ENCODE results near the gene CREB3L2.
"Not testable (repeated sequence)": the region's sequence is repeated elsewhere in the genome, so short reads cannot be mapped to it uniquely, and the experiment has no call there.

Gene CREB3L2

GRCh38 chr7:137847568-137848050 lies 154.3 kb downstream of the CREB3L2 start:
- H3K4me3 ChIP-seq (ENCODE audit: low read depth, low read length): peak overlapping the region; percentile 71
- H3K27me3 ChIP-seq (ENCODE audit: control insufficient read depth, insufficient read depth, low read length): peaks cover 44% of the 10 kb centered on the region
- no peaks in the 10 kb centered on the region for H3K36me3 ChIP-seq (ENCODE audit: control insufficient read depth, insufficient read depth, low read length)
- H3K4me1 ChIP-seq (ENCODE audit: control insufficient read depth, insufficient read depth, low read length): peaks cover 12% of the 10 kb centered on the region
- H3K9ac ChIP-seq (ENCODE audit: low read depth, low read length): no peak overlapping the region
- no peaks in the 10 kb centered on the region for H3K9me3 ChIP-seq (ENCODE audit: control insufficient read depth, insufficient read depth, low read length)

- H3K27me3 ChIP-seq (ENCODE audit: control insufficient read depth, insufficient read depth, low read length): peaks cover 44% of the 10 kb centered on the region
- H3K4me1 ChIP-seq (ENCODE audit: control insufficient read depth, insufficient read depth, low read length): peaks cover 12% of the 10 kb centered on the region
- no peaks in the 10 kb centered on the region for H3K9me3 ChIP-seq (ENCODE audit: control insufficient read depth, insufficient read depth, low read length)
- H3K9ac ChIP-seq (ENCODE audit: low read depth, low read length): no peak within 1 kb of the TSS
- H3K4me3 ChIP-seq (ENCODE audit: low read depth, low read length): peak within 1 kb of the TSS; percentile 71
- no peaks in the 10 kb centered on the region for H3K36me3 ChIP-seq (ENCODE audit: control insufficient read depth, insufficient read depth, low read length)
Observed at GRCh38 chr7:137846827-137847567, 154.9 kb downstream of the CREB3L2 start, which contains the start of gene DGKI. DGKI (minus strand) TSS chr7:137846974.

GRCh38 chr7:137846549-137846826 lies 155.4 kb downstream of the CREB3L2 start:
- peaks cover 44% of the 10 kb centered on the region for H3K27me3 ChIP-seq (ENCODE audit: control insufficient read depth, insufficient read depth, low read length)
- H3K9me3 ChIP-seq (ENCODE audit: control insufficient read depth, insufficient read depth, low read length): no peaks in the 10 kb centered on the region
- no peak overlapping the region for H3K9ac ChIP-seq (ENCODE audit: low read depth, low read length)
- no peaks in the 10 kb centered on the region for H3K36me3 ChIP-seq (ENCODE audit: control insufficient read depth, insufficient read depth, low read length)
- peak overlapping the region; percentile 35 for H3K4me3 ChIP-seq (ENCODE audit: low read depth, low read length)
- peaks cover 12% of the 10 kb centered on the region for H3K4me1 ChIP-seq (ENCODE audit: control insufficient read depth, insufficient read depth, low read length)

DNA sequence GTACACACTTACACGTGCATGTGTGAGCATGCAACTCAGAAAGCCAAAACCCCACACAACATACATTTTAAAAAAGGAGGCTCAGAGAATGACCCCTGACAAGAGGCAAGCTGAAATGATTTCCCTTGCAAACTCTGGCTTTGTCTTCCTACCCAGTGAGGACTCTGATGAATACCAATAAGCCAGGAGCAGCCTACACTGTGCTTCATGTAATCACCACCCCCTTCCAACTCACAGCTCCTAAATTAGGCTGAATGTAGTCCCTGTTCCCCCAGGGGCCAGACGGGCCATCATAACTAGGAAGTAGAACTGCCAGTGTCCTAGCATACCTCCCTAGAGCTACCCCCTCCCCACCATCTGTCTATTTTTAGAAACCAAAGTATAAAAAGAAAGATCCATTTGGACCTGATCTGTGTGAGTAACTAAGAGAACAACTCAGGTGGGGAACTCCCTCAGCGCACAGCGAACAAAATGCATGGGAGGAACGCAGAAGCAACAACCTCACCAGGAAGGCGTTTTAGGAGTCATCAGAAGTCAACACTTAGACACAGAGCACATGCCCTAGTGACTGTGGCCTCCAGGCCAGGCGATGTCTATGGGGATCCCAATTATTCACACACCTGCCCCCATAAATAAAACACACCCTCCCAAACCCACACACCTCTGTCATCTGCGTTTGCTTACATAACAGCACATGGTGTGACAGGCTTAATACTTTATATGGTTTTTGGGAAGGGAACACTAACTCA lies 157.0 kb downstream of the CREB3L2 start:
- H3K4me1 ChIP-seq (ENCODE audit: control insufficient read depth, insufficient read depth, low read length): peaks cover 23% of the 10 kb centered on the region
- no peak overlapping the region for H3K9ac ChIP-seq (ENCODE audit: low read depth, low read length)
- H3K4me3 ChIP-seq (ENCODE audit: low read depth, low read length): no peak overlapping the region
- H3K9me3 ChIP-seq (ENCODE audit: control insufficient read depth, insufficient read depth, low read length): no peaks in the 10 kb centered on the region
- H3K27me3 ChIP-seq (ENCODE audit: control insufficient read depth, insufficient read depth, low read length): peaks cover 41% of the 10 kb centered on the region
- H3K36me3 ChIP-seq (ENCODE audit: control insufficient read depth, insufficient read depth, low read length): no peaks in the 10 kb centered on the region

DNA sequence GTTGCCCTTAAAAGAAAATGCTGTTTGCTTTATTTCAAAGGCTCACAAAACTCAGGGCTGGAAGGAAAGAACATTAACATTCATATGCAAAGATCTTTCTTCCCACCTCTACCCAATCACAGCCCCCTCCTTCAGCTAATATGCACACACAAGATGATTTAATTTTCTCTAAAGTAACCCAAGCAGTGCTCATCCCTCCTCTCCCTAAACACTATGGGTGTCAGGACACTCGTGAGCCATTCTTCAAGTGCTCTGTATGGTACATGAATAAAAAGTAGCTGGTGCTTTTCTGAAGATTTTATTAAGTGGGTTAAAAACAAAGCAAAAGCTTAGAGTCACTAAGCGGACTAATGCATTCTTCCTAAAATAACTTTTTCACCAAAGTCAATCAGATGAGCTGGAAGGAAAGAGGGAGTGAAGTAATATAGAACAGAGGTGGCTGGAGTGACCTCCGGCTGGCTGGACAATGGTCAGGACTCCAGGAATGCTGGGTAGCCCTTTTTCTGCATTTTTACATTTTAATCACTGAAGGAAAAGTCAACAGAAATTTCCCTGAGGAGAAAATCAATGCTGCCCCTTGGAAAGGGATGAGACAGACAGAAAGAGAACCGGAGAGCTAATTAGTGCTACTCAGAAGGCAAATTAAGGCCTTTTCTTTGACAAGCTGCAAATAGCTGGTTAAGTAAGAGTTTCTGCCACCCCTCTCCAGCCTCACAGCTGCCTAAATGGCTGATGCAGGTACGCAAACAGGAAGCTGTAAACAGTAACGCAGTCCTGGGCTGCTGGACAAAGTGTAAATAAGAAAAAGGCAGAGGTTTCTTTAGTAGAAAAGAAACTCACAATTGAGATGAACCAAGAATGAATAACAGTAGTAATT lies 161.7 kb downstream of the CREB3L2 start:
- Histone ChIP-seq H3K9ac (ENCODE audit: low read depth, low read length) (no peak overlapping the region), H3K4me3 (ENCODE audit: low read depth, low read length) (peak overlapping the region; percentile 21), H3K9me3 (ENCODE audit: control insufficient read depth, insufficient read depth, low read length) (no peaks in the 10 kb centered on the region), H3K27me3 (ENCODE audit: control insufficient read depth, insufficient read depth, low read length) (peaks cover 6% of the 10 kb centered on the region), H3K4me1 (ENCODE audit: control insufficient read depth, insufficient read depth, low read length) (peaks cover 34% of the 10 kb centered on the region), H3K36me3 (ENCODE audit: control insufficient read depth, insufficient read depth, low read length) (no peaks in the 10 kb centered on the region)

DNA sequence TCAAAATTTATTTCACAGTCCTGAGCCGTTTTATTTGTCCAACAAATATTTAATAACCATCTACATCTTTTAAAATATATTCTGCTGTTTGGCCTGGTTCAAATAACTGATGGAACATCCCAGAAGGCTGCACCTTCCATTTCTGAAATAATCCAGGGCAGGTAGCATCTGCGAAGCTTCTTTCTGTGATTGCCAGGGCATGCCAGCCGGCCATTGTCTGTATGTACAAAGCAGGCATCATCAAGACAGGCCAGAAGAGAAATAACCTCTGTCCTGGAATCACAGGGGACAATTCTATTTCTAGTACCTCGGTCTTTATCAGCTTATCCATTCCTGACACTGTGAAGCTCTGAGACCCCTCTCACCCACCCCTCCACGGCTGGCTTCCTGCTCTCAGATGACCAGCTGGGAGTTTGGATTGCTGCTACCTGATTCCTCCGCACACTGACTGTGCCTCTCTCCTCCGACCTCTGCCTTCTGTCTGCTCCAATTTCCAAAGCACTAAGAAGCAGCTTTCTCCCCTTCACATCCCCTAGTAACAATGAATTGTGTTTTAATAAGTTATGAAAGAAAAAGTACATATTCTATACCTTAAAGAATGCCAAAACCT lies 163.1 kb downstream of the CREB3L2 start:
- Histone ChIP-seq H3K36me3 (ENCODE audit: control insufficient read depth, insufficient read depth, low read length) (no peaks in the 10 kb centered on the region), H3K9ac (ENCODE audit: low read depth, low read length) (no peak overlapping the region), H3K9me3 (ENCODE audit: control insufficient read depth, insufficient read depth, low read length) (no peaks in the 10 kb centered on the region), H3K27me3 (ENCODE audit: control insufficient read depth, insufficient read depth, low read length) (no peaks in the 10 kb centered on the region), H3K4me1 (ENCODE audit: control insufficient read depth, insufficient read depth, low read length) (peaks cover 26% of the 10 kb centered on the region), H3K4me3 (ENCODE audit: low read depth, low read length) (no peak overlapping the region)

- H3K9me3 ChIP-seq (ENCODE audit: control insufficient read depth, insufficient read depth, low read length): peaks cover 12% of the 10 kb centered on the region
- peaks cover 26% of the 10 kb centered on the region for H3K4me1 ChIP-seq (ENCODE audit: control insufficient read depth, insufficient read depth, low read length)
- H3K36me3 ChIP-seq (ENCODE audit: control insufficient read depth, insufficient read depth, low read length): no peaks in the 10 kb centered on the region
- H3K9ac ChIP-seq (ENCODE audit: low read depth, low read length): no peak overlapping the region
- H3K4me3 ChIP-seq (ENCODE audit: low read depth, low read length): no peak overlapping the region
- no peaks in the 10 kb centered on the region for H3K27me3 ChIP-seq (ENCODE audit: control insufficient read depth, insufficient read depth, low read length)
Observed at GRCh38 chr7:137836541-137836940, 165.3 kb downstream of the CREB3L2 start.

- Histone ChIP-seq H3K36me3 (ENCODE audit: control insufficient read depth, insufficient read depth, low read length) (no peaks in the 10 kb centered on the region), H3K9me3 (ENCODE audit: control insufficient read depth, insufficient read depth, low read length) (peaks cover 12% of the 10 kb centered on the region), H3K4me3 (ENCODE audit: low read depth, low read length) (no peak overlapping the region), H3K27me3 (ENCODE audit: control insufficient read depth, insufficient read depth, low read length) (no peaks in the 10 kb centered on the region), H3K9ac (ENCODE audit: low read depth, low read length) (no peak overlapping the region), H3K4me1 (ENCODE audit: control insufficient read depth, insufficient read depth, low read length) (peaks cover 25% of the 10 kb centered on the region)
Observed at GRCh38 chr7:137836113-137836509, 165.8 kb downstream of the CREB3L2 start.

DNA sequence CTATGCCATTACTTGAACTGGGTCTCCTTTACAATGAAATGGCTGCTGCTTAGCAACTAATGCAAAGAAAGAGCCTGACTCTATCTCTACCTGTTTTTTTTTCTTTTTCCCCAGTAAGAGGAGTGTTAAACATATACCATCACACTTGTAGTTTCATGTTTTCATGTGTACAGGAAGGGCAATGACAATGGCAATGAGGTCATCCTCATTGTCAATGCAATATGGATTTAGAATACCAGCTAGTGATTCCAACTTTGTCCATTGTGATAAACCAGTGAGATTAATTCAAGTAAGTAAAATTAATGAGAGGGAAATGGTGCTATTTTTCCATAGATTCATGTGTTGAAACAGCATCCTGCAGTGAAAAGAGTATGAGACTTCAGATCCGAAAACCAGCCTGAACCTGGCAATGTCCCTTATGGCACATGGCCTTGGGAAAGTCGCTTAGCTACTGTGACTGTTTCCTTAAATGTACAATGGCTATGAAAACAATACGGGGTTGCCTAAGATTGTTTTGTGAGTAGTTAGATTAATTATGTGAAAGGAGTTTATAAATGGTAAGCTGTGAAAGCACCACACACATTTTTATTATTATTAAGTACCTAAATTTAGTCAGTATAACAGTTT lies 166.3 kb downstream of the CREB3L2 start:
- peaks cover 12% of the 10 kb centered on the region for H3K9me3 ChIP-seq (ENCODE audit: control insufficient read depth, insufficient read depth, low read length)
- H3K36me3 ChIP-seq (ENCODE audit: control insufficient read depth, insufficient read depth, low read length): no peaks in the 10 kb centered on the region
- H3K4me1 ChIP-seq (ENCODE audit: control insufficient read depth, insufficient read depth, low read length): peaks cover 20% of the 10 kb centered on the region
- H3K9ac ChIP-seq (ENCODE audit: low read depth, low read length): no peak overlapping the region
- H3K27me3 ChIP-seq (ENCODE audit: control insufficient read depth, insufficient read depth, low read length): no peaks in the 10 kb centered on the region
- H3K4me3 ChIP-seq (ENCODE audit: low read depth, low read length): no peak overlapping the region

DNA sequence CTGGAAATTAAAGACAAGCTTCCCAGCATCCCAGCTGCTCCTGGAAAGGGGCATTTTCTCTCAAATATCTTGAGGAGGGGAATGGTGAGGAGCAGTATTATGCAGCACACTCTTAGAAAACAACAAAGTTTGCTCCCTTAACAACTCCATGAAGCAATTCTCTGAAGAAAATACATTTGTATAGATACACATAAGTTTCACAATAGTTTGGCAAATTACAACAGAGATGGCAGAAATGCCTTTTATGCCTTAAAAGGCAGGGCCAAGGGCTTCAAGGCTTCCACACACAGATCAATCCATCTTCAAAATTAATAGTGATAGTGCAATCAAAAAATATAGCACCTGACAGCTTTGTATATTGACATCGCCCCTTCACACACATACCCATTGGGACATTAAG lies 167.3 kb downstream of the CREB3L2 start:
- no peak overlapping the region for H3K9ac ChIP-seq (ENCODE audit: low read depth, low read length)
- H3K9me3 ChIP-seq (ENCODE audit: control insufficient read depth, insufficient read depth, low read length): peaks cover 12% of the 10 kb centered on the region
- H3K27me3 ChIP-seq (ENCODE audit: control insufficient read depth, insufficient read depth, low read length): no peaks in the 10 kb centered on the region
- no peaks in the 10 kb centered on the region for H3K36me3 ChIP-seq (ENCODE audit: control insufficient read depth, insufficient read depth, low read length)
- H3K4me1 ChIP-seq (ENCODE audit: control insufficient read depth, insufficient read depth, low read length): peaks cover 12% of the 10 kb centered on the region
- no peak overlapping the region for H3K4me3 ChIP-seq (ENCODE audit: low read depth, low read length)

DNA sequence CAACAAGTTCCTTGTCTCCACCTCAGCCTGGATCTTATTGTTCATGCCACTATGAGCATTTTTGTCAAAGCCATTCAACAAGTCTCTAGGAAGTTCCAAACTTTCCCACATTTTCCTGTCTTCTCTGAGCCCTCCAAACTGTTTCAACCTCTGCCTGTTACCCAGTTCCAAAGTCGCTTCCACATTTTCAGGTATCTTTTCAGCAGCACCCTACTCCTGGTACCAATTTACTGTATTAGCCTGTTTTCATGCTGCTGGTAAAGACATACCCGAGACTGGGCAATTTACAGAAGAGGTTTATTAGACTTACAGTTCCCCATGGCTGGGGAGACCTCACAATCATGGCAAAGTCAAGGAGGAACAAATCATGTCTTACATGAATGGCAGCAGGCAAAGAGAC lies 168.9 kb downstream of the CREB3L2 start:
- peaks cover 12% of the 10 kb centered on the region for H3K9me3 ChIP-seq (ENCODE audit: control insufficient read depth, insufficient read depth, low read length)
- not testable (repeated sequence) for H3K4me1 ChIP-seq (ENCODE audit: control insufficient read depth, insufficient read depth, low read length); H3K9ac ChIP-seq (ENCODE audit: low read depth, low read length); H3K36me3 ChIP-seq (ENCODE audit: control insufficient read depth, insufficient read depth, low read length); H3K27me3 ChIP-seq (ENCODE audit: control insufficient read depth, insufficient read depth, low read length); H3K4me3 ChIP-seq (ENCODE audit: low read depth, low read length)

All from iPS-15b (cell line).